Thoracic aorta (tissue), 2 donors: ENCODE data around the gene DYRK3. TPM values are rescaled to one million over a fixed set of nuclear protein-coding genes. Genes with fewer than 3 reads are reported as not detected.

ENCODE experiments used
- ATAC-seq: fragments of 150-250 bp; one replicate; pipeline ENCODE4 v1.8.0; 2017; ENCODE audit warnings: low read depth; ENCODE audit not compliant: insufficient number of reproducible peaks, low FRiP score
- DNase-seq: peaks from one replicate; pipeline ENCODE4 v3.0.0-alpha.2; 2020; ENCODE audit warnings: low spot score
- H3K27ac ChIP-seq, 2 donors: fragments of 200-600 bp; sonication (generic); 1 replicate in 1 of 2; 2 replicates in 1 of 2; pipeline ENCODE4 v1.5.1; 2016; ENCODE audit warnings: mild to moderate bottlenecking in 2 of 2, moderate library complexity in 2 of 2
- H3K27me3 ChIP-seq: fragments of 200-600 bp; sonication (generic); replicated peaks from 2 replicates; pipeline ENCODE4 v1.6.0; 2016; ENCODE audit warnings: mild to moderate bottlenecking; ENCODE audit not compliant: insufficient read depth
- H3K36me3 ChIP-seq: fragments of 200-600 bp; sonication (generic); one replicate; pipeline ENCODE4 v1.5.1; 2016
- H3K4me1 ChIP-seq, 2 donors: fragments of 200-600 bp; sonication (generic); 1 replicate in 1 of 2; 2 replicates in 1 of 2; pipeline versions ENCODE4 v1.5.1 to v1.6.0; 2016; ENCODE audit warnings: low read depth in 2 of 2, mild to moderate bottlenecking in 1 of 2; ENCODE audit not compliant: control insufficient read depth in 1 of 2
- H3K4me3 ChIP-seq: fragments of 200-600 bp; sonication (generic); 2 replicates; pipeline ENCODE4 v1.5.1; 2016; ENCODE audit warnings: mild to moderate bottlenecking
- H3K9me3 ChIP-seq: fragments of 200-600 bp; sonication (generic); 2 replicates; pipeline ENCODE4 v1.5.1; 2016
- total RNA-seq, 2 donors: library from RNA; depleted of rRNA; stranded (reverse); fragments of >200 nt; gene quantifications; one replicate each; pipeline versions ENCODE4 v1.1.0 to v1.2.3, GENCODE V29; 2016
- TF ChIP-seq, protein P1 (sequence below): fragments of 200-600 bp; sonication (generic); IDR thresholded peaks from one replicate; pipeline ENCODE4 v1.5.1; 2019; ENCODE audit warnings: antibody characterized with exemption

DYRK3 gene
- total RNA-seq, 2 donors from 2014 or later: 6.8 to 11.9 TPM

GRCh38 chr1:206666954-206667665, 31.8 kb downstream of the DYRK3 start:
- Histone ChIP-seq H3K4me3 (no peak overlapping the region), H3K36me3 (no peaks in the 10 kb centered on the region), H3K9me3 (no peaks in the 10 kb centered on the region), H3K4me1 (peaks cover 10 to 13% of the 10 kb centered on the region in 2 donors), H3K27me3 (no peaks in the 10 kb centered on the region), H3K27ac (no peak overlapping the region)
- TF ChIP-seq, protein P1, sequence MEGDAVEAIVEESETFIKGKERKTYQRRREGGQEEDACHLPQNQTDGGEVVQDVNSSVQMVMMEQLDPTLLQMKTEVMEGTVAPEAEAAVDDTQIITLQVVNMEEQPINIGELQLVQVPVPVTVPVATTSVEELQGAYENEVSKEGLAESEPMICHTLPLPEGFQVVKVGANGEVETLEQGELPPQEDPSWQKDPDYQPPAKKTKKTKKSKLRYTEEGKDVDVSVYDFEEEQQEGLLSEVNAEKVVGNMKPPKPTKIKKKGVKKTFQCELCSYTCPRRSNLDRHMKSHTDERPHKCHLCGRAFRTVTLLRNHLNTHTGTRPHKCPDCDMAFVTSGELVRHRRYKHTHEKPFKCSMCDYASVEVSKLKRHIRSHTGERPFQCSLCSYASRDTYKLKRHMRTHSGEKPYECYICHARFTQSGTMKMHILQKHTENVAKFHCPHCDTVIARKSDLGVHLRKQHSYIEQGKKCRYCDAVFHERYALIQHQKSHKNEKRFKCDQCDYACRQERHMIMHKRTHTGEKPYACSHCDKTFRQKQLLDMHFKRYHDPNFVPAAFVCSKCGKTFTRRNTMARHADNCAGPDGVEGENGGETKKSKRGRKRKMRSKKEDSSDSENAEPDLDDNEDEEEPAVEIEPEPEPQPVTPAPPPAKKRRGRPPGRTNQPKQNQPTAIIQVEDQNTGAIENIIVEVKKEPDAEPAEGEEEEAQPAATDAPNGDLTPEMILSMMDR: no peak
- ATAC-seq (no peak), DNase-seq (no peak)

GRCh38 chr1:206668351-206668750, 33.0 kb downstream of the DYRK3 start:
- no peak for DNase-seq
- TF ChIP-seq, protein P1: no peak
- Histone ChIP-seq H3K4me3 (no peak overlapping the region), H3K36me3 (no peaks in the 10 kb centered on the region), H3K4me1 (peaks cover 21 to 25% of the 10 kb centered on the region in 2 donors), H3K9me3 (no peaks in the 10 kb centered on the region), H3K27ac (no peak overlapping the region), H3K27me3 (no peaks in the 10 kb centered on the region)
- ATAC-seq: no peak

GRCh38 chr1:206668874-206669410, 33.6 kb downstream of the DYRK3 start:
- Histone ChIP-seq H3K9me3 (no peaks in the 10 kb centered on the region), H3K4me3 (no peak overlapping the region), H3K4me1 (peaks cover 15 to 27% of the 10 kb centered on the region in 2 donors), H3K27ac (no peak overlapping the region), H3K36me3 (no peaks in the 10 kb centered on the region), H3K27me3 (no peaks in the 10 kb centered on the region)
- DNase-seq: no peak
- TF ChIP-seq, protein P1: no peak
- ATAC-seq: no peak

- TF ChIP-seq, protein P1: no peak
These were observed 36.8 kb downstream of the DYRK3 start for GRCh38 chr1:206672011-206672688.

More at GRCh38 chr1:206672011-206672688, 36.8 kb downstream of the DYRK3 start:
- no peaks in the 10 kb centered on the region for H3K9me3 ChIP-seq
- no peaks in the 10 kb centered on the region for H3K27me3 ChIP-seq
- H3K4me3 ChIP-seq: no peak overlapping the region
- DNase-seq (no peak), ATAC-seq (no peak)
- peaks cover 26 to 40% of the 10 kb centered on the region in 2 donors for H3K4me1 ChIP-seq
- peak overlapping the region; percentile 26 to 58 for H3K27ac ChIP-seq
- no peaks in the 10 kb centered on the region for H3K36me3 ChIP-seq
